GM06990 (cell line): ENCODE measurements around the gene CDH24.

Experiments
- DNase-seq: peaks from one replicate; pipeline ENCODE4 v3.0.0-alpha.2; 2011; ENCODE audit not compliant: insufficient read length; ENCODE audit errors: extremely low read depth
- H3K27me3 ChIP-seq: replicated peaks from 2 replicates; pipeline ENCODE4 v1.6.0; 2011; ENCODE audit warnings: low read length; ENCODE audit not compliant: control insufficient read depth, insufficient read depth
- H3K36me3 ChIP-seq: 2 replicates; pipeline ENCODE4 v1.5.1; 2011; ENCODE audit warnings: low read length; ENCODE audit not compliant: control insufficient read depth, insufficient read depth
- H3K4me3 ChIP-seq: replicated peaks from 2 replicates; pipeline ENCODE4 v1.5.1; 2011; ENCODE audit warnings: low read depth, mild to moderate bottlenecking, control low read depth, low read length
- CTCF ChIP-seq: IDR thresholded peaks from 2 replicates; pipeline ENCODE4 v1.5.1; 2011; ENCODE audit warnings: low read length, control low read depth, mild to moderate bottlenecking, inconsistent platforms; ENCODE audit not compliant: insufficient read depth, poor library complexity, severe bottlenecking

The CDH24 gene

GRCh38 chr14:23041729-23042128 is 15.6 kb downstream of the CDH24 start:
- TF ChIP-seq CTCF, result no peak
- DNase-seq, result no peak

DNA sequence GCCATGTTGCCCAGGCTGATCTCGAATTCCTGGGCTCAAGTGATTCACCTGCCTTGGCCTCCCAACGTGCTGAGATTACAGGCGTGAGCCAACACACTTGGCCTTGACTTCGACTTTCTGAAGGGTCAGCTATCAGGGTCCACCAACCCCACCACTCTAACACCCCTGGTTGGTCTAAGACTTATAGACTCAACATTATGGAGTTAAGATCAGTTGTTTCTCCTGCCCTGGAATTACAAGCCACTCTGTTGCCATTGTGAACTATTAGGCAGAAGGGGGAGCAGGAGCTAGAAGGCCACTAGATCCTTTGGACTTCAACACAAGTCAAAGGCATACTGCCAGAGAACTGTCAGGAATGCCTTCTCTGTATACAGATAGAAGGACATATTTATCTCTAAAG is 17.2 kb downstream of the CDH24 start:
- Histone ChIP-seq H3K27me3 (no peaks in the 10 kb centered on the region; the same call in 1 of the 2 replicates), H3K36me3 (no peaks in the 10 kb centered on the region), H3K4me3 (no peak overlapping the region)
- TF ChIP-seq CTCF, result no peak
- DNase-seq, result no peak

More at GRCh38 chr14:23041729-23042128, 15.6 kb downstream of the CDH24 start:
- Histone ChIP-seq H3K27me3 (no peaks in the 10 kb centered on the region; the same call in 1 of the 2 replicates), H3K4me3 (no peak overlapping the region), H3K36me3 (no peaks in the 10 kb centered on the region)

GRCh38 chr14:23035303-23036144 is 21.8 kb downstream of the CDH24 start:
- no peak for DNase-seq
- peaks cover 6% of the 10 kb centered on the region for H3K36me3 ChIP-seq
- no peak for TF ChIP-seq CTCF
- peak overlapping the region; percentile 88 for H3K4me3 ChIP-seq
- no peaks in the 10 kb centered on the region for H3K27me3 ChIP-seq

DNA sequence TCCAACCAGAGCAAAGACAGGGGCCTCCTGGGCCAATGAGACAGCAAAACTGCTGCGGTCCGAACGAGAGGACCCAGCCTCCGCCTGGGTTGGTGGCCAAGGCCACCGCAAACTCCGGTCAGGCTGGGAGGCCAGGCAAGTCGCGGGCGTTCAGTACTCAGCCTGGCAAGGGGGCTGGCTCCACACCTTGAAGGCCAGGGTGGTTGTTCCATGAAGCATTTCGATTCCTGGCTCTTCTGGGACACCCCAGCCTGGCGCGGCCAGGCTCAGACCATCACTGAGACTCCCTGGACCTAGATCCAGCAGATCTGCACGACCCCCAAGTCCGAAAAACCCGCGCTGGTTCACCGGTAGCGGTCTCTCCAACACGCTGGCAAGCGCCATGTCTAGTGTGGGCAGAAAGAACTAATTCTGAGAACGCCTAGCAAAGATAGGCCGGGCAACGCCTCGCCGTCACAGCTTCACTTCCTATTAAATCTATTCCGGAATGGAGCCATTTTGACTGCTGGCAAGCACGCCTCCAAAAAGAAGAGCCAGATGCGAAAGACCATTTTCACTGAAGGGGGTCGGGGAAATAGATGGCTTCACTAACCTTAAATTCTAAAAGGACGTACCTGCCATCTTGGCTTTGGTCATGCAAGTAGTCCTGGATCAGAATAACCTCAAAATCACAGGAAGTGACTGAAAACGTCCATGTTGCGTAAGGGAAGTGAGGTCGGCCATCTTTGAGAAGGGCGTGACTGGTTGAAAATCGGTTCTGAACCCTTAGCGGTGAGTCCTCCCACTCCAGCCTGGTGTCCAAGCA is 22.6 kb downstream of the CDH24 start, which contains the start of gene PSMB5:
Gene PSMB5 (minus strand): TSS at position 403 of the 805 bp plus-strand sequence. CDS start 19 bp downstream, at position 384.
- H3K4me3 ChIP-seq, result peak within 1 kb of the TSS; percentile 88
- TF ChIP-seq CTCF, result no peak
- peak; percentile 84 for DNase-seq
- peaks cover 6% of the 10 kb centered on the region for H3K36me3 ChIP-seq
- H3K27me3 ChIP-seq, result no peaks in the 10 kb centered on the region

DNA sequence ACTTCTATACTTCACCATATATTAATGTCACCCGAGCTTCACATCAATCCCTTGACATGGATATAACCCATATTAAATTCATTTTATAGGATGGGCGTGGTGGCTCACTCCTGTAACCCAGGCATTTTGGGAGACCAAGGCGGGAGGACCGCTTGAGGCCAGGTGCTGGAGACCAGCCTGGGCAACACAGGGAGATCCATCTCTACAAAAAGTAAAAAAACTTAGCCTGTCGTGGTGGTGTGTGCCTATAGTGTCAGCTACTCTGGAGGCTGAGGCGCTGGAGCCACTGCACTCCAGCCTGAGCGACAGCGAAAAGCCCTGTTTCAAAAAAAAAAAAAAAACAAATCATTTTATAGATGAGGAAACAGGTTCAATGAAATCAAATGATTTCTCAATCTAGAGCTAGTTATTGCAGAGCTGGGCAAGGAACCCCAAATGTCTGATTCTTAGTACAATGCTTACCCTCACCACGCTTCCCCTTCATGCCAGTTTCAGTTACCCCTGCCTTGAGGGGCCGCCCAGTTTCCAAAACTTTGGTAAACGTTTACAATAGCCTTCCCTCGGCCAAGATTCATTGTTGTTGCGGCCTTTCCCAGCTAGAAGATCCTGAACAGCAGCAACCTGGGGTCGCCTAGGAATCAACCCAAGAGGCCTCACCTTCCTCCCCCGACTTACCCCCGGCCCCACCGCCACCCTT is 23.4 kb downstream of the CDH24 start:
- H3K36me3 ChIP-seq, result peaks cover 7% of the 10 kb centered on the region
- H3K27me3 ChIP-seq, result no peaks in the 10 kb centered on the region
- TF ChIP-seq CTCF, result no peak
- peak overlapping the region; percentile 88 for H3K4me3 ChIP-seq
- no peak for DNase-seq
